OCI-LY1 (cell line): ENCODE results near the gene COL16A1.

ENCODE experiments used
- CTCF ChIP-seq: fragments of 200-600 bp; sonication (generic), shearing (Covaris generic); IDR thresholded peaks from 2 replicates; pipeline ENCODE4 v1.5.1; 2017; ENCODE audit warnings: mild to moderate bottlenecking, antibody characterized with exemption, low read length, moderate library complexity, mixed read lengths
- EZH2 ChIP-seq: fragments of 200-600 bp; sonication (generic), shearing (Covaris generic); IDR thresholded peaks from 2 replicates; pipeline ENCODE4 v1.8.0; 2017; ENCODE audit warnings: borderline replicate concordance, mixed run types, mild to moderate bottlenecking, antibody characterized with exemption, low read length, moderate library complexity, mixed read lengths

- TF ChIP-seq CTCF, result no peak
- no peak for TF ChIP-seq EZH2
These were observed 22.9 kb upstream of the COL16A1 start for GRCh38 chr1:31726715-31727114.
